GM23338 (cell line): ENCODE results near the gene KCNN3. TPM values are rescaled to one million over a fixed set of nuclear protein-coding genes. Genes with fewer than 3 reads are reported as not detected.

ENCODE experiments used
- ATAC-seq: fragments of 200-7000 bp; cut with Tn5 transposase; 3 replicates; pipeline ENCODE4 v1.9.1; 2020
- DNase-seq: peaks from one replicate; pipeline ENCODE4 v3.0.0-alpha.2; 2015; ENCODE audit warnings: low spot score
- H2AFZ ChIP-seq: fragments of 200-600 bp; sonication (generic); 2 replicates; pipeline ENCODE4 v1.8.0; 2016; ENCODE audit warnings: antibody characterized with exemption, mild to moderate bottlenecking, moderate library complexity
- H3F3A ChIP-seq: fragments of 200-600 bp; sonication (generic); replicated peaks from 2 replicates; pipeline ENCODE4 v1.8.0; 2017; ENCODE audit warnings: antibody characterized with exemption, mixed run types, low read depth
- H3K27ac ChIP-seq: fragments of 200-600 bp; sonication (generic); 2 replicates; pipeline ENCODE4 v1.6.1; 2016; ENCODE audit warnings: low read depth
- H3K27me3 ChIP-seq: fragments of 200-600 bp; sonication (generic); 2 replicates; pipeline ENCODE4 v1.8.0; 2016; ENCODE audit warnings: mild to moderate bottlenecking, mixed run types, moderate library complexity; ENCODE audit not compliant: insufficient read depth
- H3K36me3 ChIP-seq: fragments of 200-600 bp; sonication (generic); 2 replicates; pipeline ENCODE4 v1.8.0; 2016; ENCODE audit warnings: mild to moderate bottlenecking; ENCODE audit not compliant: insufficient read depth
- H3K4me1 ChIP-seq: fragments of 200-600 bp; sonication (generic); 2 replicates; pipeline ENCODE4 v1.8.0; 2016; ENCODE audit warnings: mild to moderate bottlenecking, moderate library complexity; ENCODE audit not compliant: insufficient read depth
- H3K4me2 ChIP-seq: fragments of 200-600 bp; sonication (generic); 2 replicates; pipeline ENCODE4 v1.7.1; 2017; ENCODE audit warnings: mixed run types
- H3K4me3 ChIP-seq: fragments of 200-600 bp; sonication (generic); 2 replicates; pipeline ENCODE4 v1.6.1; 2016; ENCODE audit warnings: mixed run types
- H3K79me2 ChIP-seq: fragments of 200-600 bp; sonication (generic); replicated peaks from 2 replicates; pipeline ENCODE4 v1.8.0; 2017; ENCODE audit warnings: mild to moderate bottlenecking; ENCODE audit not compliant: insufficient read depth
- H3K9me2 ChIP-seq: fragments of 200-600 bp; sonication (generic); 2 replicates; pipeline ENCODE4 v1.8.0; 2017; ENCODE audit not compliant: insufficient read depth
- H4K20me1 ChIP-seq: fragments of 200-600 bp; sonication (generic); replicated peaks from 2 replicates; pipeline ENCODE4 v1.8.0; 2017; ENCODE audit warnings: mild to moderate bottlenecking; ENCODE audit not compliant: insufficient read depth
- H3K27ac Mint-ChIP-seq: 2 replicates; pipeline ENCODE4 v1.8.0; 2020; ENCODE audit warnings: inconsistent platforms, mild to moderate bottlenecking, moderate library complexity, mixed read lengths
- H3K27me3 Mint-ChIP-seq: 3 replicates; pipeline ENCODE4 v1.8.0; 2022; ENCODE audit warnings: low read depth, mild to moderate bottlenecking, moderate library complexity, mixed read lengths, inconsistent platforms; ENCODE audit not compliant: insufficient read depth, poor library complexity
- H3K36me3 Mint-ChIP-seq: 3 replicates; pipeline ENCODE4 v1.8.0; 2021; ENCODE audit warnings: low read depth, mild to moderate bottlenecking, inconsistent platforms, moderate library complexity, mixed read lengths
- H3K4me1 Mint-ChIP-seq: 3 replicates; pipeline ENCODE4 v1.8.0; 2020; ENCODE audit warnings: mild to moderate bottlenecking, inconsistent platforms, mixed read lengths
- H3K4me3 Mint-ChIP-seq: 3 replicates; pipeline ENCODE4 v1.8.0; 2021; ENCODE audit warnings: moderate library complexity, mild to moderate bottlenecking, inconsistent platforms, mixed read lengths
- H3K9me3 Mint-ChIP-seq: 3 replicates; pipeline ENCODE4 v1.8.0; 2020; ENCODE audit warnings: moderate library complexity, mild to moderate bottlenecking, inconsistent platforms, mixed read lengths
- CREB1 ChIP-seq: fragments of 250-450 bp; sonication (Bioruptor Pico); IDR thresholded peaks from 2 replicates; pipeline ENCODE4 v1.5.0; 2020; ENCODE audit warnings: low read depth, mild to moderate bottlenecking, moderate library complexity
- EZH2 ChIP-seq: fragments of 200-600 bp; sonication (generic); IDR thresholded peaks from one replicate; pipeline ENCODE4 v1.8.0; 2017; ENCODE audit warnings: antibody characterized with exemption, mild to moderate bottlenecking, low read depth; ENCODE audit not compliant: unreplicated experiment
- EZH2phosphoT487 ChIP-seq: fragments of 200-600 bp; sonication (generic); IDR thresholded peaks from one replicate; pipeline ENCODE4 v1.8.1; 2018; ENCODE audit warnings: antibody characterized with exemption; ENCODE audit not compliant: unreplicated experiment
- JUNB ChIP-seq: IDR thresholded peaks from one replicate; pipeline ENCODE4 v1.6.1; 2016; ENCODE audit warnings: antibody characterized with exemption; ENCODE audit not compliant: unreplicated experiment
- NANOG ChIP-seq: IDR thresholded peaks from 2 replicates; pipeline ENCODE4 v1.6.1; 2016; ENCODE audit warnings: antibody characterized with exemption, borderline replicate concordance
- POLR2AphosphoS5 ChIP-seq: IDR thresholded peaks from 2 replicates; pipeline ENCODE4 v1.6.1; 2016; ENCODE audit warnings: antibody characterized with exemption, low read depth
- STAT1 ChIP-seq: IDR thresholded peaks from one replicate; pipeline ENCODE4 v1.6.1; 2016; ENCODE audit warnings: antibody characterized with exemption; ENCODE audit not compliant: unreplicated experiment
- ZNF114 ChIP-seq: fragments of 250-450 bp; sonication (Bioruptor Pico); IDR thresholded peaks from 2 replicates; pipeline ENCODE4 v1.5.0; 2020; ENCODE audit warnings: mild to moderate bottlenecking, moderate library complexity
- ZNF331 ChIP-seq: fragments of 250-450 bp; sonication (Bioruptor Pico); IDR thresholded peaks from 2 replicates; pipeline ENCODE4 v1.5.0; 2020; ENCODE audit warnings: low read depth, mild to moderate bottlenecking, moderate library complexity
- polyA plus RNA-seq: library from polyadenylated mRNA; unstranded; fragments of >200 nt; fragmentation: Nextera tagmentation; extraction: Ambion mirVana; gene quantifications from 2 replicates; pipeline ENCODE4 v1.2.1, GENCODE V29; 2016
- total RNA-seq: library from RNA; depleted of rRNA; stranded (reverse); fragments of >200 nt; shearing (Covaris generic); gene quantifications from 2 replicates; pipeline ENCODE4 v1.2.3, GENCODE V29; 2014
- TF ChIP-seq, protein P1 (sequence below): IDR thresholded peaks from 2 replicates; pipeline ENCODE4 v1.6.1; 2016; ENCODE audit warnings: antibody characterized with exemption
- TF ChIP-seq, protein P2 (sequence below), 2 experiments: fragments of 200-600 bp in 1 of 2; sonication (generic) in 1 of 2; conservative IDR thresholded peaks; 2 replicates each; pipeline versions ENCODE4 v1.5.1 to v1.6.1; 2016 to 2017; ENCODE audit warnings: antibody characterized with exemption in 2 of 2, low read depth in 2 of 2, mild to moderate bottlenecking in 2 of 2, moderate library complexity in 1 of 2
- TF ChIP-seq, protein P3 (sequence below): IDR thresholded peaks from one replicate; pipeline ENCODE4 v1.6.1; 2018; ENCODE audit warnings: antibody characterized with exemption; ENCODE audit not compliant: unreplicated experiment
- TF ChIP-seq, protein P4 (sequence below): fragments of 250-450 bp; sonication (Bioruptor Pico); IDR thresholded peaks from 2 replicates; pipeline ENCODE4 v1.5.0; 2020; ENCODE audit warnings: mild to moderate bottlenecking, moderate library complexity

The KCNN3 gene
- total and polyA plus RNA-seq, 2 experiments from 2014 or later, result 1.9 to 3.0 TPM

DNA sequence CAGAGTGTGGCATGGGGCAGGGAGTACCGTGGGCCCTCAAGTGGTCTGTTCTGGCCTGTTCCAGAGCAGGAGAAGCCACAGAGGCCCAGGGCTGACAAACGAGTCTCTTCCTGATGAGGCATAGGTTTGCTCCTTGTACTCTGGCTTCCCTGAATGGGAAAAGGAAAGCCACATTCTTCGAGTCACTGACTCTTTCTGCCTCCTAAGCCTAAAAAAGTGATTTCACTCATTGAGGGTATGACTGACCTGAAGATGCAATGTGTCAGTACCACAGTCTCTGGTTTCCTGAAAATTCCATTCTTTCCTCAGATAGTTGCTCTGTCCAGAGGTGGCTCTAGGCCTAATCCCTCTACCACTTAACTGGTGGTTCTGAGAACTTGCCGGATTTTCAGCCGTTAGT is 92.3 kb downstream of the KCNN3 start:
- Histone ChIP-seq H3K27ac (no peak overlapping the region), H3K4me1 (peaks cover 6% of the 10 kb centered on the region), H3K79me2 (no peaks in the 10 kb centered on the region), H3F3A (no peaks in the 10 kb centered on the region), H2AFZ (no peak overlapping the region), H3K4me2 (no peak overlapping the region), H3K9me2 (no peaks in the 10 kb centered on the region; the same call in 1 of the 2 replicates), H3K36me3 (no peaks in the 10 kb centered on the region), H3K27me3 (no peaks in the 10 kb centered on the region), H4K20me1 (no peaks in the 10 kb centered on the region), H3K4me3 (no peak overlapping the region)
- H3K27ac Mint-ChIP-seq, result no peak overlapping the region
- H3K36me3 Mint-ChIP-seq, result peaks cover 4% of the 10 kb centered on the region; the same call in 2 of the 3 replicates
- ATAC-seq (no peak), DNase-seq (no peak)
- TF ChIP-seq EZH2phosphoT487 (no peak), EZH2 (no peak), POLR2AphosphoS5 (no peak), NANOG (no peak), JUNB (no peak), STAT1 (no peak), ZNF114 (no peak), CREB1 (CRISPR knock-in tag) (no peak), ZNF331 (no peak)
- TF ChIP-seq, protein P1, sequence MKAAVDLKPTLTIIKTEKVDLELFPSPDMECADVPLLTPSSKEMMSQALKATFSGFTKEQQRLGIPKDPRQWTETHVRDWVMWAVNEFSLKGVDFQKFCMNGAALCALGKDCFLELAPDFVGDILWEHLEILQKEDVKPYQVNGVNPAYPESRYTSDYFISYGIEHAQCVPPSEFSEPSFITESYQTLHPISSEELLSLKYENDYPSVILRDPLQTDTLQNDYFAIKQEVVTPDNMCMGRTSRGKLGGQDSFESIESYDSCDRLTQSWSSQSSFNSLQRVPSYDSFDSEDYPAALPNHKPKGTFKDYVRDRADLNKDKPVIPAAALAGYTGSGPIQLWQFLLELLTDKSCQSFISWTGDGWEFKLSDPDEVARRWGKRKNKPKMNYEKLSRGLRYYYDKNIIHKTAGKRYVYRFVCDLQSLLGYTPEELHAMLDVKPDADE, result no peak
- TF ChIP-seq, protein P2, sequence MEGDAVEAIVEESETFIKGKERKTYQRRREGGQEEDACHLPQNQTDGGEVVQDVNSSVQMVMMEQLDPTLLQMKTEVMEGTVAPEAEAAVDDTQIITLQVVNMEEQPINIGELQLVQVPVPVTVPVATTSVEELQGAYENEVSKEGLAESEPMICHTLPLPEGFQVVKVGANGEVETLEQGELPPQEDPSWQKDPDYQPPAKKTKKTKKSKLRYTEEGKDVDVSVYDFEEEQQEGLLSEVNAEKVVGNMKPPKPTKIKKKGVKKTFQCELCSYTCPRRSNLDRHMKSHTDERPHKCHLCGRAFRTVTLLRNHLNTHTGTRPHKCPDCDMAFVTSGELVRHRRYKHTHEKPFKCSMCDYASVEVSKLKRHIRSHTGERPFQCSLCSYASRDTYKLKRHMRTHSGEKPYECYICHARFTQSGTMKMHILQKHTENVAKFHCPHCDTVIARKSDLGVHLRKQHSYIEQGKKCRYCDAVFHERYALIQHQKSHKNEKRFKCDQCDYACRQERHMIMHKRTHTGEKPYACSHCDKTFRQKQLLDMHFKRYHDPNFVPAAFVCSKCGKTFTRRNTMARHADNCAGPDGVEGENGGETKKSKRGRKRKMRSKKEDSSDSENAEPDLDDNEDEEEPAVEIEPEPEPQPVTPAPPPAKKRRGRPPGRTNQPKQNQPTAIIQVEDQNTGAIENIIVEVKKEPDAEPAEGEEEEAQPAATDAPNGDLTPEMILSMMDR (conservative IDR thresholded peaks at IDR 0.05; ENCODE audit: low read depth in 2 of 2), result no peak
- TF ChIP-seq, protein P3, sequence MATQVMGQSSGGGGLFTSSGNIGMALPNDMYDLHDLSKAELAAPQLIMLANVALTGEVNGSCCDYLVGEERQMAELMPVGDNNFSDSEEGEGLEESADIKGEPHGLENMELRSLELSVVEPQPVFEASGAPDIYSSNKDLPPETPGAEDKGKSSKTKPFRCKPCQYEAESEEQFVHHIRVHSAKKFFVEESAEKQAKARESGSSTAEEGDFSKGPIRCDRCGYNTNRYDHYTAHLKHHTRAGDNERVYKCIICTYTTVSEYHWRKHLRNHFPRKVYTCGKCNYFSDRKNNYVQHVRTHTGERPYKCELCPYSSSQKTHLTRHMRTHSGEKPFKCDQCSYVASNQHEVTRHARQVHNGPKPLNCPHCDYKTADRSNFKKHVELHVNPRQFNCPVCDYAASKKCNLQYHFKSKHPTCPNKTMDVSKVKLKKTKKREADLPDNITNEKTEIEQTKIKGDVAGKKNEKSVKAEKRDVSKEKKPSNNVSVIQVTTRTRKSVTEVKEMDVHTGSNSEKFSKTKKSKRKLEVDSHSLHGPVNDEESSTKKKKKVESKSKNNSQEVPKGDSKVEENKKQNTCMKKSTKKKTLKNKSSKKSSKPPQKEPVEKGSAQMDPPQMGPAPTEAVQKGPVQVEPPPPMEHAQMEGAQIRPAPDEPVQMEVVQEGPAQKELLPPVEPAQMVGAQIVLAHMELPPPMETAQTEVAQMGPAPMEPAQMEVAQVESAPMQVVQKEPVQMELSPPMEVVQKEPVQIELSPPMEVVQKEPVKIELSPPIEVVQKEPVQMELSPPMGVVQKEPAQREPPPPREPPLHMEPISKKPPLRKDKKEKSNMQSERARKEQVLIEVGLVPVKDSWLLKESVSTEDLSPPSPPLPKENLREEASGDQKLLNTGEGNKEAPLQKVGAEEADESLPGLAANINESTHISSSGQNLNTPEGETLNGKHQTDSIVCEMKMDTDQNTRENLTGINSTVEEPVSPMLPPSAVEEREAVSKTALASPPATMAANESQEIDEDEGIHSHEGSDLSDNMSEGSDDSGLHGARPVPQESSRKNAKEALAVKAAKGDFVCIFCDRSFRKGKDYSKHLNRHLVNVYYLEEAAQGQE, result no peak
- TF ChIP-seq, protein P4, sequence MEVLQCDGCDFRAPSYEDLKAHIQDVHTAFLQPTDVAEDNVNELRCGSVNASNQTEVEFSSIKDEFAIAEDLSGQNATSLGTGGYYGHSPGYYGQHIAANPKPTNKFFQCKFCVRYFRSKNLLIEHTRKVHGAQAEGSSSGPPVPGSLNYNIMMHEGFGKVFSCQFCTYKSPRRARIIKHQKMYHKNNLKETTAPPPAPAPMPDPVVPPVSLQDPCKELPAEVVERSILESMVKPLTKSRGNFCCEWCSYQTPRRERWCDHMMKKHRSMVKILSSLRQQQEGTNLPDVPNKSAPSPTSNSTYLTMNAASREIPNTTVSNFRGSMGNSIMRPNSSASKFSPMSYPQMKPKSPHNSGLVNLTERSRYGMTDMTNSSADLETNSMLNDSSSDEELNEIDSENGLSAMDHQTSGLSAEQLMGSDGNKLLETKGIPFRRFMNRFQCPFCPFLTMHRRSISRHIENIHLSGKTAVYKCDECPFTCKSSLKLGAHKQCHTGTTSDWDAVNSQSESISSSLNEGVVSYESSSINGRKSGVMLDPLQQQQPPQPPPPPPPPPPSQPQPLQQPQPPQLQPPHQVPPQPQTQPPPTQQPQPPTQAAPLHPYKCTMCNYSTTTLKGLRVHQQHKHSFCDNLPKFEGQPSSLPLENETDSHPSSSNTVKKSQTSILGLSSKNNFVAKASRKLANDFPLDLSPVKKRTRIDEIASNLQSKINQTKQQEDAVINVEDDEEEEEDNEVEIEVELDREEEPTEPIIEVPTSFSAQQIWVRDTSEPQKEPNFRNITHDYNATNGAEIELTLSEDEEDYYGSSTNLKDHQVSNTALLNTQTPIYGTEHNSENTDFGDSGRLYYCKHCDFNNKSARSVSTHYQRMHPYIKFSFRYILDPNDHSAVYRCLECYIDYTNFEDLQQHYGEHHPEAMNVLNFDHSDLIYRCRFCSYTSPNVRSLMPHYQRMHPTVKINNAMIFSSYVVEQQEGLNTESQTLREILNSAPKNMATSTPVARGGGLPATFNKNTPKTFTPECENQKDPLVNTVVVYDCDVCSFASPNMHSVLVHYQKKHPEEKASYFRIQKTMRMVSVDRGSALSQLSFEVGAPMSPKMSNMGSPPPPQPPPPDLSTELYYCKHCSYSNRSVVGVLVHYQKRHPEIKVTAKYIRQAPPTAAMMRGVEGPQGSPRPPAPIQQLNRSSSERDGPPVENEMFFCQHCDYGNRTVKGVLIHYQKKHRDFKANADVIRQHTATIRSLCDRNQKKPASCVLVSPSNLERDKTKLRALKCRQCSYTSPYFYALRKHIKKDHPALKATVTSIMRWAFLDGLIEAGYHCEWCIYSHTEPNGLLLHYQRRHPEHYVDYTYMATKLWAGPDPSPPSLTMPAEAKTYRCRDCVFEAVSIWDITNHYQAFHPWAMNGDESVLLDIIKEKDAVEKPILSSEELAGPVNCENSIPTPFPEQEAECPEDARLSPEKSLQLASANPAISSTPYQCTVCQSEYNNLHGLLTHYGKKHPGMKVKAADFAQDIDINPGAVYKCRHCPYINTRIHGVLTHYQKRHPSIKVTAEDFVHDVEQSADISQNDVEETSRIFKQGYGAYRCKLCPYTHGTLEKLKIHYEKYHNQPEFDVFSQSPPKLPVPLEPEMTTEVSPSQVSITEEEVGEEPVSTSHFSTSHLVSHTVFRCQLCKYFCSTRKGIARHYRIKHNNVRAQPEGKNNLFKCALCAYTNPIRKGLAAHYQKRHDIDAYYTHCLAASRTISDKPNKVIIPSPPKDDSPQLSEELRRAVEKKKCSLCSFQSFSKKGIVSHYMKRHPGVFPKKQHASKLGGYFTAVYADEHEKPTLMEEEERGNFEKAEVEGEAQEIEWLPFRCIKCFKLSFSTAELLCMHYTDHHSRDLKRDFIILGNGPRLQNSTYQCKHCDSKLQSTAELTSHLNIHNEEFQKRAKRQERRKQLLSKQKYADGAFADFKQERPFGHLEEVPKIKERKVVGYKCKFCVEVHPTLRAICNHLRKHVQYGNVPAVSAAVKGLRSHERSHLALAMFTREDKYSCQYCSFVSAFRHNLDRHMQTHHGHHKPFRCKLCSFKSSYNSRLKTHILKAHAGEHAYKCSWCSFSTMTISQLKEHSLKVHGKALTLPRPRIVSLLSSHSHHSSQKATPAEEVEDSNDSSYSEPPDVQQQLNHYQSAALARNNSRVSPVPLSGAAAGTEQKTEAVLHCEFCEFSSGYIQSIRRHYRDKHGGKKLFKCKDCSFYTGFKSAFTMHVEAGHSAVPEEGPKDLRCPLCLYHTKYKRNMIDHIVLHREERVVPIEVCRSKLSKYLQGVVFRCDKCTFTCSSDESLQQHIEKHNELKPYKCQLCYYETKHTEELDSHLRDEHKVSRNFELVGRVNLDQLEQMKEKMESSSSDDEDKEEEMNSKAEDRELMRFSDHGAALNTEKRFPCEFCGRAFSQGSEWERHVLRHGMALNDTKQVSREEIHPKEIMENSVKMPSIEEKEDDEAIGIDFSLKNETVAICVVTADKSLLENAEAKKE (CRISPR knock-in tag), result no peak
- H3K27me3 Mint-ChIP-seq, result peaks cover 2% of the 10 kb centered on the region
- H3K9me3 Mint-ChIP-seq, result peaks cover 4% of the 10 kb centered on the region; the same call in 2 of the 3 replicates
- H3K4me1 Mint-ChIP-seq, result peaks cover 13% of the 10 kb centered on the region; the same call in 2 of the 3 replicates
- H3K4me3 Mint-ChIP-seq, result no peak overlapping the region
